Measurements from ENCODE around the gene GLYATL2.
A peak's percentile ranks its signal among the peaks of the same experiment; 100 is the strongest.

GLYATL2 gene

DNA sequence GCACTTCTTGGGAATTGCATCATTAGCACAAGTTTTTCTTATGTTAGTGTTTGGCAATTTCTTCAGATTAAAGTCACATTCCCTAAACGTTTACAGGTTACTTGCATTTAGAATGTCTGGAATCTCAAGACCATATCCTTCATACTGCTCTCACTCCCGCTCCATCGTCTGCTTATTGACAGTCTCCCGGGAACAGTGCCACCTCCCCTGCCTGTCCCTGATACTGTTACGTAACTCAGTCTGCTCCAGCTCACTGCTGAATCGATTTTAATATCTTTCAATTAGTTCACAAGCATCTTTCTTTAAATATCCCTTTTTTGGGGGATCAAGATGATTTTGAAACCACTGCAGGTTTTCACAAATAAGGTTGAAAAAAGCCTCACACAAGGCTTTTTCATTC, 48.2 kb downstream of the GLYATL2 start:
- DNase-seq: no peak

DNA sequence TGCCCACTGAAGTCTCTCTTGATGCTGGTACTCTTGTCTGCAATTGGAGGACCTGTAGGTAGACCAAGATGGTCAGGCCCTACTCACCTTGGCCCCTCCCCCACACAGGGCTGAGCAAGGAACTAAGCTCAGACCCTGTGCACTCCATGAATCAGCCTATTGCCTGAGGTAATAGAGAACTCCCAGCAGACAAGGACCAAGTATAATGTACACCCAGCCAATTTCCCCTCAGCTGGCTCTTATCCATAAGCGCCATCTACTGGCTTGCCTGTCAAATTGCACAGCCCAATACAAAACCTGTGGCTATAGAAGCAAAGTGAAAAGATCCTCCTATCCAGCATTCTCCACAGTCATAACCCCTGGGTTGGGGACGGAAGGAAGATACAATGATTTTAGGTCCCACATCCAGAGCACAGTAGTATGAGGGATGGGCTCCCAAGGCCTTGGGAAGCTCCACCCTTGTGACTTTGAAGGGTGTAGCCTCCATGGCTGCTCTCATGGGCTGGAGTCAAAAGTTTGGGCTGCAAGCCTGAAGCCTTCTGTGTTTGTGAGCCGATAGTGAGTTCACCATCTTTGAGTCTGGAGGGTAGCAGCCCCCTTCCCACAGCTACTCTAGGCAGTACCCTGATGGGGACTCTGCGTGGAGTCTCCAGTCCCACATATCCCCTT, 56.0 kb downstream of the GLYATL2 start:
- DNase-seq: peak in 1 of 2 experiments; percentile 43

GRCh38 chr11:58787903-58788302, 56.6 kb downstream of the GLYATL2 start:
- no peak for DNase-seq

- DNase-seq: no peak
Measured at GRCh38 chr11:58786693-58787092, 57.8 kb downstream of the GLYATL2 start.

GRCh38 chr11:58784995-58785394, 59.5 kb downstream of the GLYATL2 start:
- DNase-seq: no peak

Data from SW 1271 (cell line).